Measurements from ENCODE around the gene FKRP. TPM values are rescaled to one million over a fixed set of nuclear protein-coding genes. Genes with fewer than 3 reads are reported as not detected.

Gene FKRP
- total and polyA plus RNA-seq, 5 experiments from 2014 or later: 2.6 to 23.8 (median 8.7) TPM

DNA sequence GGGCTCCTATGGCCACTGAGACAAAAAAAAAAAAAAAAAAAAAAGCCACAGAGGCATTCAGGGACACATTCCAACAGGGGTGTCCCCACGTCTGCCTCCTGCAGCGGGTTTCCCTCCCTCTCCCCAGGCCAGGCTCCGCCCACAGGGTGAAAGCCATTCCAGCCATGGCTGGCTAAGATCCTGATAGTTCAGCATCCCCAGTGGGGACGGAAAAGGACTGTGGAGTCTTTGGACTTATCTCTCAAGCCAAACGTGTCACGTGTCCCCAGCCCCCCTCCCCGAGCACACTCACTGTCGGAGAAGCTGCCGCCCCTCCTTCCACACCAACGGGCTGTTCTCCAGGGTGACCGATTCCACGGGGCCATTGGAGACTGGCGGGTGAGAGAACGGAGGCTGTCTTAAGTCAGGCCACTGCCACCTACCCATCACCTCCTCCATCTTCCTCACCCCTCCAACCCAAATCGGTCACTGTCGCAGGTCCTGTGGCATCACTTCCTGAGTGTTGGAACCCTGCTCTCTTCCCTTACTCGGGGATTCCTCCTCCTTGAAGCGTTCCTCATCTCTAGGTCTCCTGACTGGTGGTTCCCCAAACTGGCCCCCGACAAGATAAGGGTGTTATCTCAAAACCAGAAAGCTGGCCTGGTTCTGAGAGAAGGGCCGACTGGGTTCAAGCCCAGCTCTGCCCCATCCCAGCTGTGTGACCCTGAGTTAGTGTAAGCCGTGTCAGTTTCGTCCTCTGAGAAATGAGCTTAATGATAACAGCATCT, 9.1 kb upstream of the FKRP start:
- H3K27me3 Mint-ChIP-seq: no peaks in the 10 kb centered on the region
- no peak for ATAC-seq
- POLR2A ChIA-PET: no interaction called here
- no peaks in the 10 kb centered on the region for H3K9me3 Mint-ChIP-seq
- H3K36me3 Mint-ChIP-seq: peaks cover 0 to 63% (median 4%) of the 10 kb centered on the region in 3 donors
- no peak overlapping the region for H3K27ac Mint-ChIP-seq
- H3K4me3 Mint-ChIP-seq: no peak overlapping the region
- no peak for DNase-seq
- peaks cover 16 to 26% (median 22%) of the 10 kb centered on the region in 4 donors for H3K4me1 Mint-ChIP-seq

DNA sequence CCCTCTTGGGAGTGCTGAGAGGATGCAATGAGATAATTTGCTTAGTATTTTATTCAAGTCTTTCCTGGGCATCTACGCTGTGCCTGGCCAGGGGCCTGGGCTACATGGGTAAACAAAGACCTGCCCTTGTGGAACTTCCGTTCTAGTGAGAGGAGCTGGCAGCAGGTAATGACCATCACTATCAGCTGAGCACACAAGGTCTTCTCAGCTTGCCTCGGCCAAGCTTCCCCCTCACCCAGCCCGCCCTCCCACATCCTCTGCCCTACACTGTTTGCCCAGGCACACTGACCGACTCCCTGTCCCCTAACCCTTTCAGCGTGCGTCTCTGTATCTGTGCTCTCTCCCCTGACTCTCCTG, 8.6 kb upstream of the FKRP start:
- DNase-seq: no peak
- Mint-ChIP-seq H3K4me3 (no peak overlapping the region), H3K9me3 (no peaks in the 10 kb centered on the region), H3K36me3 (peaks cover 0 to 62% (median 4%) of the 10 kb centered on the region in 3 donors), H3K27me3 (no peaks in the 10 kb centered on the region), H3K27ac (peak overlapping the region in 1 of 10 donors; percentile 56), H3K4me1 (peaks cover 20 to 28% (median 25%) of the 10 kb centered on the region in 4 donors)
- POLR2A ChIA-PET: no interaction called here
- no peak for ATAC-seq

DNA sequence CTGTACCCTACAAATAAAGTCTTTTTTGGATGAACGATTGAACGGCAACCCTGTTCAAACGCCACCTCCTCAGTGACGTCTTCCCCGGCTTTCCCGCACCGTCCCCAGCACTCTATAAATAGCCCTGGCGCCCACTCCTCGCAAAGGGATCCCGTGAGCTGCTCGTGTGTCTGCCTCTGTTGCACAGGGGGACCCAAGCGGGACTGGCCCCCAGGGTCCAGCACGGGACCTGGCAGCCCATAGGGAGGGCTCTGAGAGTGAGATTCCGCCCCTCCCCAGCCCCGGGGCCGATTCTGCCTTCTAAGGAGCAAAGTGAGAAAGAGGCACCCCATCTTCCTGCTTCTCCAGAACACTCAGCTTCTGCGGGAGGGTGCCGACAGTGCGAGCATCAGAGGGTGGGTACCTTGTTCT, 8.1 kb upstream of the FKRP start:
- peaks cover 20 to 31% (median 29%) of the 10 kb centered on the region in 4 donors for H3K4me1 Mint-ChIP-seq
- ATAC-seq (no peak), DNase-seq (no peak)
- peak overlapping the region in 1 of 10 donors; percentile 56 for H3K27ac Mint-ChIP-seq
- no peaks in the 10 kb centered on the region for H3K27me3 Mint-ChIP-seq
- H3K9me3 Mint-ChIP-seq: no peaks in the 10 kb centered on the region
- peaks cover 0 to 64% (median 4%) of the 10 kb centered on the region in 3 donors for H3K36me3 Mint-ChIP-seq
- no peak overlapping the region for H3K4me3 Mint-ChIP-seq
- POLR2A ChIA-PET: no interaction called here

DNA sequence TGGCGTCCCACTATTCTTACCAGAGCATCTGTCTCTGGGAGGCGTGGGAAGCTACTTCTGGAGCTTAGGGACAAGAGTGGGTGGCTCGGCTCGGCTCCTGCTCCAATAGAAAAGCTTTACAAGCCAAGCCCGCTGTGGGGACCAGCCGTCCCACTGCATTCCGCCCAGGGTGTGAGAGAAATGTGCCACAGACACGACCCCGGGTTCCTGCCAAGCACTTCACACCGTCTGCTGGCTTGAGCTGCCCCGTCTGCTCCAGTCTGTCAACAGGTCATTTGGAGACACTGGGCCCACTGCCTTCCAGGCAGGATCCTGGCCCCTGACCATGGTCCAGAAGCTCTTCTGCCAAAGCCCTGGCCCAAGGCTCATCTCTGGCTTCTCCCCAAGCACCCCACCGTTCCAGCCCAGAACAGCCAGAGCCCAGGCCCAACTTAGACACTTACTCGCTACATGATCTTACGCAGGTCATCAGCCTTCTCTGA, 6.5 kb upstream of the FKRP start:
- no peaks in the 10 kb centered on the region for H3K9me3 Mint-ChIP-seq
- peak overlapping the region in 4 of 10 donors; percentile 24 to 86 (median 62) for H3K27ac Mint-ChIP-seq
- DNase-seq: no peak
- peaks cover 23 to 46% (median 43%) of the 10 kb centered on the region in 4 donors for H3K4me1 Mint-ChIP-seq
- POLR2A ChIA-PET: no interaction called here
- H3K27me3 Mint-ChIP-seq: no peaks in the 10 kb centered on the region
- H3K36me3 Mint-ChIP-seq: peaks cover 0 to 51% (median 4%) of the 10 kb centered on the region in 3 donors
- no peak overlapping the region for H3K4me3 Mint-ChIP-seq
- ATAC-seq: no peak

DNA sequence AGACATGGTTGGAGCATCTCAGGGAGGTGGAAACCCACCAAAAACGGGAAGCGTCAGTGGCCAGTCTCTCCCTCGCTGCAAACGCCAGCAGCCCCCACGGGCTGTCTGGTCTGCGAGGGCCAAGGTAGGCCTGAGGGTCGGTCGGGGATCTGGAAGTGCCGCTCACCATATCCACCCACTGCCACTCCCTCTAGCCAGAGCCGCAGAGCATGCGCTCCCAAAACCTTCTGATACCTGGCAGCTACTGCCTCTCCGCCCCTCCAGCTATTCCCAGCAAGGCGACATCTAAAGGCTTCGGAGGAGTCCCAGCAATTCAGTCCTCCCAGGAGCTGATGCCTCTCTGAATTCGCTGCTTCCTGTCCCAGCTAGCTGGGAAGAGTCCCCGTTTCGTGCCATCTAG, 4.4 kb upstream of the FKRP start:
- peaks cover 32 to 59% (median 56%) of the 10 kb centered on the region in 4 donors for H3K4me1 Mint-ChIP-seq

DNA sequence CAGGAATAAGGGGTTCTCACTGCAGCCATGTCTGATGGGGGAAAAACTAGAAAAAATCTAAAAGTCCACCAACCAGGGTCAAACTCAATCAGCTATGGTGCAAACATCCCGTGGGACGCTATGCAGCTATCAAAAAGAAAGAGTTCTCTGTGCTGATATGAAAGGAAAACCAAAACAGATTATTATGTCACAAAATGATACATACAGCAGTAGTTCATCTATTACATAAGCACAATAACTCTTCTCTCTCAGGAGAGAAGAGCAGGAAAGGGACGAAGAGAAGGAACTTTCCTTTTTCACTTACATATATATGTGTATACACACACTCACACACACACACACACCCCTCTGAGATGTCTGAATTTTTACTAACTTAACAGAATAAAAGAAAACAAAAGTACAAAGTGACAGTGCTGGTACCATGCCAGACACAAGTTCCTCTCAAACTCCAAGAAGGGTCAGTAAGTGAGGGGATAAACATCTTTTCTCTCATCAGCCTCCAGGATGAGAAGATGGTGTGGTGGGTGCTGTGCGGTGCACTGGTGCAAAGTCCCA, 2.9 kb upstream of the FKRP start:
- H3K27me3 Mint-ChIP-seq: no peaks in the 10 kb centered on the region
- ATAC-seq (no peak), DNase-seq (no peak)
- H3K36me3 Mint-ChIP-seq: peaks cover 0 to 26% (median 2%) of the 10 kb centered on the region in 3 donors
- H3K27ac Mint-ChIP-seq: peak overlapping the region in 2 of 10 donors; percentile 2 to 57
- POLR2A ChIA-PET: interaction anchor here (1.0 kb wide), 1 partner anchor 13 kb away, joined by 3 read pairs; no protein-coding TSS in a partner anchor
- H3K4me3 Mint-ChIP-seq: peak overlapping the region in 7 of 10 donors; percentile 14 to 48 (median 22)
- no peaks in the 10 kb centered on the region for H3K9me3 Mint-ChIP-seq
- H3K4me1 Mint-ChIP-seq: peaks cover 37 to 71% (median 68%) of the 10 kb centered on the region in 4 donors

More for the DNA sequence above, 4.4 kb upstream of the FKRP start:
- no peak overlapping the region for H3K4me3 Mint-ChIP-seq
- no peaks in the 10 kb centered on the region for H3K27me3 Mint-ChIP-seq
- DNase-seq (no peak), ATAC-seq (no peak)
- H3K36me3 Mint-ChIP-seq: peaks cover 0 to 40% (median 4%) of the 10 kb centered on the region in 3 donors
- no peaks in the 10 kb centered on the region for H3K9me3 Mint-ChIP-seq
- POLR2A ChIA-PET: interaction anchor here (0.6 to 1.2 kb wide), 2 partner anchors 19 to 132 kb away, joined by 3 read pairs; no protein-coding TSS in a partner anchor
- H3K27ac Mint-ChIP-seq: peak overlapping the region in 3 of 10 donors; percentile 5 to 67 (median 25)

DNA sequence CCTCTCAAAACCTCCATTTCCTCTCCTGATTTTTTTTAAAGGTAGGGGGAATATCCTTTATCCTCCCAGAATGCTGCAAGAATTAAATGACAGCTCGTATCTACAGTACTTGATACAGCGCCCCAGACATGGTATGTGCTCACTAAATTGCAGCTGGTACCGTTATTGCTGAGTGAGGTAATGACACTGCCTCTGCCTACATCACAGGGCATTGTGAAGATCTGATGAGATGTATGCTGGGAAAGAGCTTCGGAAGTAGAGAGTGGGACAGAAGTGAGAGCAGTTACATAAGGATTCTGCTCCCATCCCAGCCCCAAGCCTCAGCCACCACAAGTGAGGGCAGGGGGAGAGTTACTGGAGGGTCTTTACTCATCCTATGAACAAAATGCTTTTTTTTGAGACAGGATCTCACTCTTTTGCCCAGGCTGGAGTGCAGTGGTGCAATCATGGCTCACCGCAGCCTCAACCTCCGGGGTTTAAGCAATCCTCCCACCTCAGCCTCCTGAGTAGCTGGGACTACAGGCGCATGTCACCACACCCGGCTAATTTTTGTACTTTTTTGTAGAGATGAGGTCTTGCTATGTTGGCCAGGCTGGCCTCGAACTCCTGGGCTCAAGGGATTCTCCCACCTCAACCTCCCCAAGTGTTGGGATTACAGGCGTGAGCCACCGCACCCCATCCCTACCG, 1.7 kb upstream of the FKRP start:
- POLR2A ChIA-PET: interaction anchor here (0.6 to 1.1 kb wide), 4 partner anchors 20 to 1648 kb away, joined by 3 to 4 read pairs (median 4); no protein-coding TSS in a partner anchor
- peak overlapping the region; percentile 15 to 92 (median 77) for H3K27ac Mint-ChIP-seq

DNA sequence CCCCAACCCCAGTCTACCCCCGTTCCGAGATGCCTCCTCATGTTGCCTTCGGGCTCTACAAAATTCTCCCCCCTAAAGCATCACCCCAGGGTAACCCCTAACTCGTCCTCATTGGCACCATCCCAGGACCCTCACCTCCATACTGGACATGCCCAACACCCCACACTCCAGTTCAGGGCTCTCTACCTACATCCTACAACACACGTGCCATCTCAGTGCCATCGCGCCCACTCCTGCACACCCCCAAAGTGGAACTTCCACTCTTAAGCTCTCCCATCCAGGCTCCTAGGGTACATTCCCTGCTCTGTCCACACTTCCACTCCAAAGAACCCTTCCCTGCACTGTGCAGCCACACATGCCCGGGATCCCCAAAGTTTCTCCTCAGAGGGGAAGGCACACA, 827 bp upstream of the FKRP start:
- peak overlapping the region; percentile 72 to 95 (median 88) for H3K27ac Mint-ChIP-seq
- POLR2A ChIA-PET: interaction anchor here (0.6 to 1.4 kb wide), 6 partner anchors 13 to 145 kb away, joined by 3 to 4 read pairs (median 4); no protein-coding TSS in a partner anchor
- H3K4me1 Mint-ChIP-seq: peaks cover 33 to 72% (median 67%) of the 10 kb centered on the region in 4 donors
- DNase-seq (no peak), ATAC-seq (no peak)
- H3K36me3 Mint-ChIP-seq: peaks cover 0 to 23% (median 2%) of the 10 kb centered on the region in 3 donors
- H3K4me3 Mint-ChIP-seq: peak overlapping the region; percentile 87 to 94 (median 90)
- H3K9me3 Mint-ChIP-seq: no peaks in the 10 kb centered on the region
- no peaks in the 10 kb centered on the region for H3K27me3 Mint-ChIP-seq

More for the DNA sequence above, 1.7 kb upstream of the FKRP start:
- Mint-ChIP-seq H3K36me3 (peaks cover 0 to 22% (median 2%) of the 10 kb centered on the region in 3 donors), H3K27me3 (no peaks in the 10 kb centered on the region), H3K9me3 (no peaks in the 10 kb centered on the region), H3K4me3 (peak overlapping the region; percentile 87 to 94 (median 90)), H3K4me1 (peaks cover 36 to 78% (median 73%) of the 10 kb centered on the region in 4 donors)
- ATAC-seq: no peak
- DNase-seq: no peak

DNA sequence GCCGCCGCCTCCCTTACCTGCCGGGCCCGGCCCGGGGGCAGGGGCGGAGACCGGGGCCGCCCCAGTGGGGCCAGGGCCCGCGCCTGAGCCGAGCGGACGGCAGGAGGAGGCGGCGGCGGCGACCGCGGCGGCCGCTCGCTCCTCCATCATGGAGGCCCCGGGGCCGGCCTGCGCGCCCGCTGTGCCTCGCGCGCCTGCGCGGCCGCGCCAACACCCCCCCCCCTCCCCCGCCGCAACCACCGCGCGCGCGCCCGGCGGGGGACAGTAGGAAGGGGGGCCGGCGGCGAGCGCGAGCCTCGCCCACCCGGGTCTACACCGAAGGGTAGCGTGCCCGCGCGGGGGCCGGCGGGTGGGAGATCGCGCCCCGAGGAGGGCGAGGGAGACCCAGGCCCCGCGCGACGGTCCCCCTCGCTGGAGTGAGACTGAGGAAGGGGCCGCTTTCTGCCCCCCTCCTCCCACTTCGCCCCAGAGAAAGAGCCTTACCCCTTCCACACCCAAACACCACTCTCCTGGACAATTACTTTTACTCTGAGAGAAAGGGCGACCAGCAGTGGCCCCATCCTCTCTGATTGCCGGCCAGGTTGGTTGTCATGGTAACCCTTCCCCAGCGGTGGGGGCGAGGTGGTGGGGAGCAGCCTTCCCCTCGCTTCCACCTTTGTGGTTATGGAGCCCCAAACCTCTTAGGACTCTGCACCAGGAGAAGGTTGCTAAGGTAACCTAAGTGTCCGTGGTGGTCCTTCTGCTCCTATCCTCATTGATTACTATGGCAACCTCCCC, 612 bp downstream of the FKRP start, which contains the start of gene STRN4:
TSS of gene STRN4 (minus strand) at position 170 of the 777 bp plus-strand sequence. CDS start at position 150, 20 bp downstream.
- Mint-ChIP-seq H3K27me3 (no peaks in the 10 kb centered on the region), H3K9me3 (no peaks in the 10 kb centered on the region), H3K4me1 (peaks cover 28 to 60% (median 56%) of the 10 kb centered on the region in 4 donors), H3K36me3 (peaks cover 0 to 26% (median 0%) of the 10 kb centered on the region in 3 donors), H3K4me3 (peak within 1 kb of the TSS; percentile 87 to 94 (median 90)), H3K27ac (peak within 1 kb of the TSS; percentile 83 to 96 (median 92))
- ATAC-seq: peak; percentile 67
- POLR2A ChIA-PET: interaction anchor here (0.5 to 0.6 kb wide), 2 partner anchors 23 to 1066 kb away, joined by 3 read pairs; no protein-coding TSS in a partner anchor
- peak; percentile 40 to 73 (median 53) for DNase-seq

DNA sequence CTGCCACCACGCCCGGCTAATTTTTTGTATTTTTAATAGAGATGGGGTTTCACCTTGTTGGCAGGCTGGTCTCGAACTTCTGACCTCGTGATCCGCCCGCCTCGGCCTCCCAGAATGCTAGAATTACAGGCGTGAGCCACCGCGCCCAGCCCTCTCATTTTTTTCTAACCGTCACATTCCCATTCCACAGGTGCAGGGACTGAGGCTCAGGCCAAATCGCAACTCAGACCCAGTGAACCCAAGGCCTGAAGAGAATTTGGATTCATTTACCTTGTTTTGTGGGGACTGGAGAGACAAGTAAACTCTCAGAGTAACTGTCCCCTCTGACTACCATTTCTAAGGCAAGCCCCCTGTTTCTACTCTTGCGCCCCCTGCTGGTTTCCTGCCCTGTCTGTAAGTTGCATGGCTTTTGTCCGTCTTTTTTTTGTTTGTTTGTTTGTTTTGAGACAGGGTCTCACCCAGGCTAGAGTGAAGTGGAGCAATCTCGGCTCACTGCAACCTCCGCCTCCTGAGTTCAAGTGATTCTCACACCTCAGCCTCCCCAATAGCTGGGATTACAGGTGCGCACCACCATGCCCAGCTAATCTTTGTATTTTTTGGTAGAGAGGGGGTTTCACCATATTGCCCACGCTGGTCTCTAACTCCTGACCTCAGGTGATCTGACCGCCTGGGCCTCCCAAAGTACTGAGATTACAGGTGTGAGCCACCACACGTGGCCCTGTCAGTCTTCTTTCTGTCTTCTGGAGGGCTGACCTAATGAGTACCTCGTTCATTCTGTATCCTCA, 2.7 kb downstream of the FKRP start:
- Mint-ChIP-seq H3K4me1 (peaks cover 25 to 44% (median 40%) of the 10 kb centered on the region in 4 donors), H3K9me3 (no peaks in the 10 kb centered on the region), H3K27me3 (no peaks in the 10 kb centered on the region), H3K4me3 (peak overlapping the region; percentile 26 to 91 (median 56)), H3K36me3 (peaks cover 0 to 22% (median 0%) of the 10 kb centered on the region in 3 donors), H3K27ac (peak overlapping the region in 8 of 10 donors; percentile 56 to 94 (median 86))
- ATAC-seq: peak in 1 of 2 donors; percentile 13
- POLR2A ChIA-PET: interaction anchor here (0.7 to 1.2 kb wide), 2 partner anchors 89 to 100 kb away, joined by 3 to 7 read pairs; no protein-coding TSS in a partner anchor
- DNase-seq: peak; percentile 41 to 87 (median 69)

All from naive thymus-derived CD8-positive, alpha-beta T cell (primary cell).